AG20443 (cell line): ENCODE measurements around the gene PRPSAP1.
"Not testable (repeated sequence)": the region's sequence is repeated elsewhere in the genome, so short reads cannot be mapped to it uniquely, and the experiment has no call there.

Experiments used
- DNase-seq: peaks from one replicate; pipeline ENCODE4 v3.0.0; 2012; ENCODE audit warnings: low spot score, mixed read lengths

PRPSAP1 gene

GRCh38 chr17:76276461-76277299 lies 77.0 kb downstream of the PRPSAP1 start:
- DNase-seq: peak; percentile 83

DNA sequence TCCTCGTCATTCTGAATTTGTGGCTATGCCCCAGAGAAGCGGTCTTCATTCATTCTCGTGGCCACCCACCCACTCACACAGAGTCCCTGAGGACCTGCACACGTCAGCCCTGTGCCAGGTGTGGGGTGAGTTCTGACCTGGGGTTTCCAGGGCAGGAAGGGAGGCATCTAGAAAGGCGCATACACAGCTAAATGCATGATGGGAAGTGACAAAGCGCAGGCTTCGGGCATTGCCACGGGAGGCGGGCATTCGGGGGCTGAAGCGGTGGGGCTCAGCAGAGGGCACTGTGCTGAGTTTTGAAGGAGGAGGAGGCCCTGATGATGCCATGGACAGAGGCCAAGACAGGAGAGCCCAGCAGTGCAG lies 77.7 kb downstream of the PRPSAP1 start:
- no peak for DNase-seq

DNA sequence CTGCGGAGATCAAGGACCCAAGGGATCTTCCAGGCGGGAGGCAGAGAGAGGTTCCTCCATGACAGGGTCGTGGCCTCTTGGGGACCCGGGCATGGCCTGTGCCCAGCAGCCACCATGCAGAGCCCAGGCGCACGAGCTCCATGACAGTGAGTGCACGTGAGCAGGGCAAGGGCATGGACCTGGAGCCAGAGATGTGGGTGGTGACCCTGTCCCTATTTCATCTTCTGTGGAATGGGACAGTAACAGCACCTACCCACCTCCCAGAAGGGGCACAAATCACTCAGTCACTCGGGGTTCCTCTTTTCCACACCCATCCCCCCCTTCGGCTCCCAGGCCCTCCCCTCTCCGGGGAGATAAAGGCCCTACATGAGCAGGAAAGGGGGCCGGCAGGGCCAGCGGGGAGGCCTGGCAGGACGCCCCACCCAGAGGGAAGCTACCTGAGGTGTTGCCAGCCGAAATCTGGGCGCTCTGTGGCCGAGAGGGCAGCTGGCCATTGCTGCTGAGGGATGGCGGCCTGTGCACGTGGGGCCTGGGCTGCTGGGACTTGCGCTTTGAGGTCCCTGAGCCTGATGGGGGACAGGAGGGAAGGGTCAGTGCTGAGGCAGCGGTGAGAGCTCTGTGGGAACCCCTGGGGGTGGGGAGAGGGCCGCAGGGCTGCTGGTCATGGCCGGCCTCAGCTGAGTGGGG lies 78.2 kb downstream of the PRPSAP1 start:
- DNase-seq: no peak

GRCh38 chr17:76274112-76274956 lies 79.4 kb downstream of the PRPSAP1 start:
- DNase-seq: no peak

DNA sequence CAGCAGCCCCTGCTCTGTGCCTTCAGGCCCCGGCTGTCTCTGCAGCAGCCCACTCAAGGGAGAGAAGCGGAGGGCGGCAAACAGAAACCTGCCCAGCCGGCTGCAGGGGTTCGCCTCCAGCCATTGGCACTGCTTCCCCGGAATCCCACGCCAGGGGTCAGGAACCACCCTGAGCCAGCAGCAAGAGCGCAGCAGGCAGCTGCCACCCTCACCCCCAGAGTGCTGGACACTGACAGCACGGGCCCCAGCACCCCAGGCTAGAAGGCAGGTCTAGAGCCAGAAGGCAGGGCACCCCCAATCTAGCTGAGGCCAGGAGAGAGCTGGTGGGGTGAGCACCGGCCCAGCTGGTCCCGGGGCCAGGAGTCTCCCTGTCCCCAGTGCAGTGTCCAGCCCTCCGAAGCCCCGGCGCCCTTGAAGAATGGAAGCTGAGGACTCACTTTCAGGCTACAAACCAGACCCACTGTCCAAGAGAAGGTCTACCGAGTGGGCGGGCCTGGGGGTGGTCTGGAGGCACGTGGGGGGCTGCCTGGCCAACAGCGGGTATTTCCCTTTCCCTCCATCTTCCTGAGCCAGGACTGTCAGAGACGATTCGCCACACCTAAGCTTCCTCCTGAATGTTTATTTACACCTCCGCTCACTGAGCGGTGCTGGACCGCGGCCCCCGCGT lies 80.1 kb downstream of the PRPSAP1 start:
- no peak for DNase-seq

GRCh38 chr17:76272541-76273444 lies 80.9 kb downstream of the PRPSAP1 start:
- DNase-seq: no peak

GRCh38 chr17:76271669-76272540 lies 81.8 kb downstream of the PRPSAP1 start:
- no peak for DNase-seq

DNA sequence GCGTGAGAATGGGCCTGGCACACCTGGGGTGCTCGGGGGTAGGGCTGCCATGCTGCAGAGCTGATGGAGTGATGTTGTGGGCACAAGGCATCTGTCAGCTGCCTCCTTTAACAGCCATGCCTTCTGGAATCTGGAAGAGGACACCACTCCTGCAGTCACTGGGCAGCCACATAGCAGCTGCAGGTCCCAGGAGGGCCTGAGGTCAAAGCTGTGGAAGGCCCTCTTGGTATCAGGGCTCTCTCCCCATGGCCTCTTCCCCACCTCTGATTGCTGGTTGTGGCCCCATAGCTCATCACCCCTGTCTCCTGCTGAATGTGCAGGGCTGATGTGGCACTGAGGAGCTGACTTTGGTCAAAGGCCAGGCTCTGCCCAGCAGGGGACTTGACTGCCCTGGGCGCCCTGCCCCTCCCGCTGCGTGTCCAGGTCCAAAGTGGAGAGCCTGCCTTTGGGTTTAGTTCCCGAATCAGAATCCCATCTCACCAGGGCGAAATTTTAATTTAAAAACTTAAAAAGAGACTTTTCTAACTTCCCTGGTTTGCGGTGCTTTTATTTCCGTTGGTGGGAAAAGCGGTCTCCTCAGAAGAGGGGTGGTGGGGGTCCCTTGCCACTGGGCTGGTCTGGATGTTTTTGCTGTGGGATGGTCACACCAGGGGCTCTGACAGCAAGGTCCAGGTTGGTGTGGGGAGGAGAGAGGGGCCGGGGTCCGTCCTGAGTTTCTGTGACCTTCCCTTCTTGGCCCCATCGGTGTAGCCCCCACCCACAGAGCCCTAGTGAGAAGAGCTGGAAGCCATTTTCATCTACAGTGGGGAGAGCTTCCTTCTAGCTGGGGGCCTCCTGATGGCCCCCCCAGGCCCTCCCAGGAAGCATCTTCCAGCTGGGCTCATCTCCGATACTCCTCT lies 82.7 kb downstream of the PRPSAP1 start:
- no peak for DNase-seq

- DNase-seq: no peak
These were observed 83.6 kb downstream of the PRPSAP1 start for GRCh38 chr17:76270127-76270592.

DNA sequence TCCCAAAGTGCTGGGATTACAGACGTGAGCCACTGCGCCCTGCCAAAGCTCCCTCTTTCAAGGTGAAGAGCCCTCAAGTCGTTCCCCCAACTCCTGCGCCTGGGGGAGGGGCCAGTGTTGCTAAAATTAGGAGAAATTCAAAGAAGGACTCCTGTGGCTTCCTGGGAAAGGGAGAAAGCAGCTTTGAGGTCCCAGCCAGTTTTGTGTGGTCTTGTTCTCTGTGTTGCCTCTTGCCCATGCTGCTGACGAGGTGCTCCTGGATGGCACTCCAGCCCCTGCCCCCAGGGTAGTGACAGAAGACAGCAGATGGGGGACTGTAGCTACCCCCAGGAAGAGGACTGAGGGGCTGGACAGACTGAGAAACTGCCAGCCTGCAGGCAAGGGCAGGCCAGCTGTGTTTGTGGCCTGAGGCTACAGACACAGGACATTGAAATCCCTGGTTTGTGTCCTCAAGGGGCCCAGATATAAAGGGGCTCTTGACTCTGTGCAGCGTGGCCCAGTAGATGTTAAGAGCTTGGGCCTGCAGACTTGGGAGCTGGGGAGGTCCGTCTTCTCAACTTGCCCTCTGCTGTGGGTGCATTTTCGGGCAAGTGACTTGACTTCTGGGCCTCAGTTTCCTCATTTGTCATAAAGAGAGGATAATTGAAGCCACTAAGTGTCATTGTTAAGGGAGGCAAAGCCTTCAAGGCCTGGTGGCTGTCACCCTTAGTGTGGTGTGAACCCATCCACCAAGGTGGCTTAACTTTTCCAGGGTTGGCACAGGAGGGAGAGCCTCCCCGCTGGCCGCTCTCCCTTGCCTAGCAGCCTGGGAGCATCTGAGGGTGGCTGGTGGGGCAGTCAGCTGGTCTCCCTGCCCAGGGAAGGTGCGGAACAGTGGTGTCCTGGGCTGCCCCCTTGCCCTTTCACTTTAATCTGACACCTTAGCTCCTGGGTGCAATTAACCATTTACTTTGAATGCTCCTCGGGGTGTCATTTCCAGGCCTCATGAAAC lies 84.4 kb downstream of the PRPSAP1 start:
- DNase-seq: no peak

DNA sequence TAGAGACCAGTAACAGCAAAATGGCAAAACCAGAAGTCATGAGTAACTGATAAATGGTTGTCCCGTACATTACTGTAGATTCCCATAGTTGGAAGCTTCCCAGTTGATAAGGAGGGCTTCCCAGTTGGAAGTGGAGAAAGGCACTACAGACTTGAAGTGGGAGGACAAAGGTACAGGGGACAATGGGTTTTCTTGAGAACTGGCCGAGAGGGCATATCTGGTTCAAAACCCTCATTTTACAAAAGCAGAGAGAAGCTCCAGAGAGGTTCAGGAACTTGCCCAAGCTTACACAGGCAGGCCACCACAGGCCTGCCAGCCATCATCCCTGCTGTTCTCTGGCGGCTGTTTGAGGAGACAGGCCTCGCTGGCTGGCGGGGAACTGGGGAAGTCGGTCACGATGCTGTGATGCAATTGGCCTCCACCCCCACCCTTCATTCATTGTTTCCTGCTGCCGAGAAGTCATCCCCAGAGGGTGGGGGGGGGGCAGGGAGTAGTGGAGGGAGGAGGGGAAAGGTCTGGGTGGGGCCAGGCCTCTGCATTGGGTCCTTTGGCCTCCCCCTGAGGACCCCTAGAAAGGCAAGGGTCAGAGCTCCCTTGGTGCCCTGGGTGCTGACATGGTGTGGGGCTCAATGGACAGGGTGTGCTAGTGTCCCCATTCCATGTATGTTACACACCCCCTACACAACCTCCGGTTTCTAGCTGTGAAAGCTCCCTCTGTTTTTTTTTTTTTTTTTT lies 85.5 kb downstream of the PRPSAP1 start:
- peak; percentile 77 for DNase-seq

DNA sequence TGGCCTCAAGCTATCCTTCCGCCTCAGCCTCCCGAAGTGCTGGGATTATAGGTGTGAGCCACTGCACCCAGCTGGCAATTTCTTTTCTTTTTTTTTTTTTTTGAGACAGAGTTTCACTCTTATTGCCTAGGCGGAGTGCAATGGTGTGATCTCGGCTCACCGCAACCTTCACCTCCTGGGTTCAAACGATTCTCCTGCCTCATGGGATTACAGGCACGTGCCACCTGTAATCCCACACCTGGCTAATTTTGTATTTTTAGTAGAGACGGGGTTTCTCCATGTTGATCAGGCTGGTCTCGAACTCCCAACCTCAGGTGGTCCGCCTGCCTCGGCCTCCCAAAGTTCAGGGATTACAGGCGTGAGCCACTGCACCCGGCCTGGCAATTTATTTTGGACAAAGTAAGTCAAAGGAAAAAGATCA lies 86.1 kb downstream of the PRPSAP1 start:
- DNase-seq: not testable (repeated sequence)

- DNase-seq: no peak
These were observed 86.6 kb downstream of the PRPSAP1 start for GRCh38 chr17:76267051-76267576.

GRCh38 chr17:76266244-76266938 lies 87.3 kb downstream of the PRPSAP1 start:
- no peak for DNase-seq

GRCh38 chr17:76265624-76266243 lies 88.0 kb downstream of the PRPSAP1 start:
- peak; percentile 57 for DNase-seq
